Measurements from ENCODE around the gene FAM131B.
A peak's percentile ranks its signal among the peaks of the same experiment; 100 is the strongest.
"Not testable (repeated sequence)": the region's sequence is repeated elsewhere in the genome, so short reads cannot be mapped to it uniquely, and the experiment has no call there.

FAM131B gene

GRCh38 chr7:143362131-143363015 is at the start of gene FAM131B:
Gene FAM131B, minus strand, starts transcription at chr7:143362713. Its CDS starts 110 bp downstream, at chr7:143362603.
- no peak for DNase-seq (ENCODE audit: low read depth in 1 of 2, low spot score in 1 of 2)

DNA sequence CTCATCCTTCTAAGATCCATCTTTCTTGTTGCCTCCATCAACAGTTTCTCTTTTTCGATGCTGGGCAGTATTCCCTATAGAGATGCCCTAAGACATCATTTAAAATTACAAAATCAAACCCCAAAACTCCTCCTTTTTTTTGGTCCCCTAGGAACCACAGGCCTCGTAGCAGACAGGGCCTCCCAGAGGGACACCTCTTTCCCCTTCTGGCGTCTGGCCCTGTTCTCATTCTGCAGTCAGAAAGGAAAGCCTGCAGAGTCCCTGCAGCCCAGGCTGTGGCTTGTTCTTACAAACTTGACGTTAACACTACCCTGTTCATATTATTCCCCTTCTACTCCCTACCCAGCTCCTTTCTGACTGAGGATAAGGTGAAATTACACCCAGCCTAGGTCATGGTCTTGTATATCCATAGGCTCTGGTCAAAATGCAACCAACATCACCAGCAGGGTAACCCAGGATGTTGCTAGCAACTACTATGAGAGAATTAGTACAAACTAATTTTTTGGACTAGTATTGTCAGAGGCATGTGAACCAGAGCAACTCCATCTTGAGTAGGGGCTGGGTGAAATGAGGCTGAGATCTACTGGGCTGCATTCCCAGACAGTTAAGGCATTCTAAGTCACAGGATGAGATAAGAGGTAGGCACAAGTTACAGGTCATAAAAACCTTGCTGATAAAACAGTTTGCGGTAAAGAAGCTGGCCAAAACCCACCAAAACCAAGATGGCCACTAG is 49.6 kb upstream of the FAM131B start:
- no peak for DNase-seq (ENCODE audit: low read depth in 1 of 2, low spot score in 1 of 2)

DNA sequence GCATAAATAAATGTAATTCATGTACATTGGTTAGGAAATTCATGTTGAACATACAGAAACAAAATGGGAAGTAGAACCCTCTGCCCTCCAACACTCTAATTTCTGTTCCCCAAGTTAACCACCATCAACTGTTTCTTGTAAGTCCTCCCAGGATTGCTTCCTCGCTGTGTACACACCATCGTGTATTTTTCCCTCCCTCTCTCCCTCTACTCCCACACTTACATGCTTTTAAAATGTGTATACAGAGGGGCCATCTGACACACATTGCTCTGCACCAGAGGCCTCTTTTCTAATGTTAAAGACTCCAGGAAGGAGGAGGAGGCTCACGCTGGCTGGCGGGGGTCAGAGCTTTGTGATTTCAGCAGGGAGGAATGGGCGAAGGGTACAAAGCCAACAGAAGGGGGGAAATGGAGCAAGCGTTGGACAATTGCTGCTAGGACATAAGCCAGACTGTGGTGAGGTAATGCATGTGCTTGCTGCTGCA is 48.0 kb upstream of the FAM131B start:
- DNase-seq (ENCODE audit: low read depth in 1 of 2, low spot score in 1 of 2), result no peak

GRCh38 chr7:143408686-143409561 is 46.4 kb upstream of the FAM131B start, which contains the start of gene EPHA1:
Gene EPHA1, minus strand, starts transcription at chr7:143408856. Its CDS starts 51 bp downstream, at chr7:143408805.
- peak; percentile 18 to 27 for DNase-seq (ENCODE audit: low read depth in 1 of 2, low spot score in 1 of 2)

- DNase-seq (ENCODE audit: low read depth in 1 of 2, low spot score in 1 of 2), result no peak
Observed at GRCh38 chr7:143408252-143408685, 45.8 kb upstream of the FAM131B start.

DNA sequence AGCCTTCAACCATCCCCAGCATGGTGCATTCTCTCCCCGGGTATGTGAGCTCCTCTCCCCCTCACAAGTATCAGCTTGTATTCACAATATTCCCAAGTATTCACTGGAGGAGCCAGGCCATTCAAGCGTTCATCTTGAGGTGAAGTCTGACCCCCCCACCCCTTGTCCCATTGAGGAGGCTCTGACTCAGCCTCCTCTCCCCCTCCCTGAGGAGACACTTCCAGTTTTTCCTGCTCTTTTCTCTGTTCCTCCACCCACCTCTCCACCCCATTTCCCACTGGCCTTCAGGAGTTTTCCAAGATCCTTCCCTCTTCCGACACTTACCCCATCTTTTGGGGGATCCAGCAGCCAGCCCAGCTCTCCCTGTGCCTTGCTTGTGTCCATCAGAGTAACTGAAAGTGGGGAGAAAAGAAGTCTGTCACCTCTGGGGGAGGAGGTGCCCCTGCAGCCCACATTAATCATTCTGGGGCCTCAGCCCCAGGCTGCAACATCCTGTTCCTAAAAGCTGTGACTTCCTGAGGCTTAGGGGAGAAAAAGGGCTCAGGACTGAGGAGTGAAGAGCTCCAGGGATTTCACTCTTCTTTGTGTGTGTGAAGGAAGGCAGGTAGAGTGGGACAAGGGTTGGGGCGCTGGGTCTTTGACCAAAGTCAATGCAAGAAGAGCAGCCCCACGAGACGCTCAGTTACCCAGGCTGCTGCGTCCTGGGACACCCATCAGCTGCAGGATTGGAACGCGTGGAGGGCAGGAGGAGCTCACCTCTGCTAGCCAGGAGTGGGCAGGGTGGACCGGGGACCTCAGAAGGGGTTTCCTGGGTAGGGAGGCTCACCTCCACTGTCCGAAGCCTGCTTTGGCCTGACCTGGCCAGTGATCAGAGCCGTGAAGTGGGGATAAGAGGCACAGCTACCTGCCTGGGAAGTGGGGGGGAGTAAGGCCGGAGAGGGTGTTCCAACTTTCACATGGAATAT is 45.1 kb upstream of the FAM131B start:
- no peak for DNase-seq (ENCODE audit: low read depth in 1 of 2, low spot score in 1 of 2)

GRCh38 chr7:143406002-143406357 is 43.5 kb upstream of the FAM131B start:
- DNase-seq (ENCODE audit: low read depth in 1 of 2, low spot score in 1 of 2), result no peak

DNA sequence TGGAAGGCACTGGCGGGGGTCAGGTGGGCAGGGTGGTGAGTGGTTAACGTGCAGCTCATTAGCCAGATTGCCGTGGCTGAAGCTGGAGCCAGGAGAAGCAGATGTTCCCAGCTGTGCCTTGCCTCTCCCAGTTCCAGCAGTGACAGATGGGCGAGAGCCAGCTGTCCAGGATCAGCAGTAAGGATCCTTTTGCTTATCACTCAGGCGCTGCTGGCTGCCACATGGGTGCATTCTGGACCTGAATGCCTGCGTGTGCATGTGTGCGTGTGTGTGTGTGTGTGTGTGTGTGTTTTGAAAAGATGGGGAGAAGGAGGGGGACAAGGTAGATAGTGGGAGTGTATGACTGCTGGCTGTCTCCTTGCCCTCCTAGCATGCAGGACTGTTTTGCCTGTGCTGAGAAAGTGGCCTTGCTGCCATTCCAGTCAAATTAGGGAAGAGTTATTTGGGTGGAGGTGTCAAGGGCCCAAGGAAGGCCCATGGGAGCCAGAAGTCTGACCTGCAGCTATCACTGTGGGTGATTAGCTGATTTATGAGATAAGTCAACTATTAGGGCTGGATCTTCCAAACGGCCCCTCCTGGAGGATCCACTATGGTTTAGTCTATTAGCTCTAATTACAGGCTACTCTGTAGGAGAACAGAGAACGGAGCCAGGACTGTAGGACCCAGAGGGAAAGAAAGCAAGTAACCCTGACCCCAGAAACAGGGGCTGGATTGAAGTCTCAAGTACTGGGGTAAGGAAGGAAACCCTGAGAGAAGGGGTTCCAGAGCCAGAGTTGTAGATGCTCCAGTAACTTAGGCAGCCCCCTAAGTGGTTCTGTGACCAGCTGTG is 42.9 kb upstream of the FAM131B start:
- DNase-seq (ENCODE audit: low read depth in 1 of 2, low spot score in 1 of 2), result no peak

DNA sequence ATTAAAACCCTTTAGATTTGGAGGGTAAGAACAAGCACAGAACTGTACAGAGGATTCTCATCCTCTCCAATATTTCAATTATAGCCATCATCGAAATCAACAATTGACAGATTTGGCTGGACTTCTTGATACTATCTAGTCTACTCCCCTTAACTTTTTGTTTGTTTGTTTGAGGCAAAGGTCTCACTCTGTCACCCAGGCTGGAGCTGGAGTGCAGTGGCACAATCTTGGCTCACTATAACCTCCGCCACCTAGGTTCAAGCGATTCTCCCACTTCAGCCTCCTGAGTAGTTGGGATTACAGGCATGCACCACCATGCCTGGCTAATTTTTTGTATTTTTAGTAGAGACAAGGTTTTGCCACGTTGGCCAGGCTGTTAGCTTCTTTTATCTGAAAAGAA is 39.7 kb upstream of the FAM131B start:
- not testable (repeated sequence) for DNase-seq (ENCODE audit: low read depth in 1 of 2, low spot score in 1 of 2)

GRCh38 chr7:143401265-143401664 is 38.8 kb upstream of the FAM131B start:
- DNase-seq (ENCODE audit: low read depth in 1 of 2, low spot score in 1 of 2), result no peak

DNA sequence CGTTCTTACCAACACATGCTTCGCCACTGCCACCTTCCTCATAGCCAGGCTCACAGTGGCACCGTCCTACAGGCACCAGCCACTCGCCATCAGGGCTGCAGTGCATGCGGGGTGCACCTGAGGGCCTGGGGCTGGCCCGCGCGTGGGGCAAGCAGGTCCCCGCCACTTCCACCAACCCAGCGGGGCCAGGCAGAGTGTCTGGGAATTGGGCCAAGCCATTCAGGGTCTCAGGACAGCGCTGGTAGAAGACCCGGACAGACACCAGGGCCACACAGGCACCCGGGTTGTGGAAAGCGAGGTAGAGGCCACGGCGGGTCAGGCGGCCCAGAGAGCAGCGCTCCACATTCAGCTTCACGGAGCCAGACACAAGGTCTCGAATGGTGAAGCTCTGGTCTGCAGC is 37.1 kb upstream of the FAM131B start:
- DNase-seq (ENCODE audit: low read depth in 1 of 2, low spot score in 1 of 2), result no peak

DNA sequence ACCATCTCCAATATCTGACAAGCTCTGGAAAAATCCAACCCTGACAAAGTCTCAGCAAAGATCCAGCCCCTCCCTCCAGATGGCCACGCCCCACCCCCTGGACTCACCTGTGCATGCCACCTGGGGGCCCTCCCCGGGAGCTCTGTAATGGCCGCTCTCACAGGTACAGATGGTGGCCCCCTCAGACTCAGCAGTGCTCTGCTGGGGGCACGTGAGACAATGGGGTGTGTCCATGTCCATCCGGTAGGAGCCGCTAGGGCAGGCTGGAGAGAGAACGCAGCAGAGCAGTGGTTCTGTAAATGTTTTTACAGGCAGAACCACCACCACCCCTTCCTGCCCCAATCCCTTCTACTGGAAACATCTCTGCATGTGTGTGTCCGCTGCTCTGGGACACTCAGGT is 36.6 kb upstream of the FAM131B start:
- no peak for DNase-seq (ENCODE audit: low read depth in 1 of 2, low spot score in 1 of 2)

- DNase-seq (ENCODE audit: low read depth in 1 of 2, low spot score in 1 of 2), result no peak
Observed at GRCh38 chr7:143398616-143399015, 36.1 kb upstream of the FAM131B start.

DNA sequence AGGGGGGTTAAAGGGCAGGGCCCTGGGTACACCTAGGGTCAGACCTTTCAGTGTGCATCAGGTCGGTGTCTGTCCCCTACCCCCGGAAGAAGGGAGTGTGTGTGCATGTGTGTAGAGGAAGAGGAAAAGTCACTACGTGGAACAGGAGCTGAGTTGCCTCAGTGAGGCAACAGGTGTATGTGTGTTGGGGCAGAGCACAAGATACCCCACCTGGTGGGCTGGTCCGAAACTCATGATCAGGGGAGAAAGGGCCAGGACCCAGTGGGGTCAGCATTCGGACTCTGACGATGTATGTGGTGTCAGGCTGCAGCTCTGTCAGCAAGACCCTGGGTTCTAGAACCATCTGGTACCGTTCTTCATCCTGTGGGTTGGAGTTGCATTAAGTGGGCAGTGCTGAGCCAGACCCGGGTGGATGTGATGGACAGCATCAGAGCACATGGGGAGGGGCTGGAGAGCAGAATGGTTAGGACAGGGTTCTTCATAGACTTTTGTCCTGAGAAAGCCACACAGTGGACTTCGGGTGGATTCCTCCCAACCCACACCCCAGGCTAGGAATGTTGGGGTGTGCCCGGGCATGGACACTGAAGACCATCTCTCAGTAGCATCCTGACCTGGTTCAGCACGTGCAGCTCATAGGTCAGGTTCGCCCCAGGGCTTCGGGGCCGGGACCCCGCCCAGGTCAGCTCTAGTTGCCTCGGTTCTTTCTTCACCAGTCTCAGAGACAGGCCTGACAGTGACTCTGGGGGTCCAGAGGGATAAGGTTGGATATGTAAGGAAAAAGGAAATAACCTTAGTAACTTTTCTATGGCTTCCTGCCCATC is 35.4 kb upstream of the FAM131B start:
- no peak for DNase-seq (ENCODE audit: low read depth in 1 of 2, low spot score in 1 of 2)

- no peak for DNase-seq (ENCODE audit: low read depth in 1 of 2, low spot score in 1 of 2)
Observed at GRCh38 chr7:143396625-143397556, 34.4 kb upstream of the FAM131B start.

GRCh38 chr7:143396182-143396581 is 33.7 kb upstream of the FAM131B start:
- no peak for DNase-seq (ENCODE audit: low read depth in 1 of 2, low spot score in 1 of 2)
